Cardiac muscle cell (in vitro differentiated cells and primary cell): ENCODE data around the gene RALGAPA1. TPM values are rescaled to one million over a fixed set of nuclear protein-coding genes. Genes with fewer than 3 reads are reported as not detected.
A peak's percentile ranks its signal among the peaks of the same experiment; 100 is the strongest.
"Not testable (repeated sequence)": the region's sequence is repeated elsewhere in the genome, so short reads cannot be mapped to it uniquely, and the experiment has no call there.

Experiments
- DNase-seq, 2 donors: peaks; one replicate each; pipeline versions ENCODE4 v3.0.0 to v3.0.0-alpha.2; 2010 to 2017; ENCODE audit warnings: low read depth in 1 of 2, low spot score in 1 of 2
- H3K27ac ChIP-seq: fragments of 200-600 bp; sonication (generic); 2 replicates; pipeline ENCODE4 v1.5.1; 2016
- H3K27me3 ChIP-seq: fragments of 200-600 bp; sonication (generic); 2 replicates; pipeline ENCODE4 v1.6.0; 2016; ENCODE audit warnings: control low read depth
- H3K36me3 ChIP-seq: fragments of 200-600 bp; sonication (generic); 2 replicates; pipeline ENCODE4 v1.5.1; 2016; ENCODE audit warnings: control low read depth
- H3K4me1 ChIP-seq: fragments of 200-600 bp; sonication (generic); 2 replicates; pipeline ENCODE4 v1.8.1; 2017; ENCODE audit warnings: low read depth, mild to moderate bottlenecking, mixed run types
- H3K4me3 ChIP-seq: fragments of 200-600 bp; sonication (generic); 2 replicates; pipeline ENCODE4 v1.5.1; 2016; ENCODE audit warnings: mild to moderate bottlenecking
- H3K9me3 ChIP-seq: fragments of 200-600 bp; sonication (generic); 2 replicates; pipeline ENCODE4 v1.5.1; 2017; ENCODE audit warnings: low read depth, mild to moderate bottlenecking, control low read depth
- CTCF ChIP-seq: IDR thresholded peaks from 2 replicates; pipeline ENCODE4 v1.5.1; 2012; ENCODE audit warnings: low read depth, mild to moderate bottlenecking, low read length
- polyA plus RNA-seq: library from polyadenylated mRNA; unstranded; fragments of >200 nt; fragmentation: Nextera tagmentation; extraction: Ambion mirVana; gene quantifications from 2 replicates; pipeline ENCODE4 v1.2.1, GENCODE V29; 2016
- total RNA-seq: library from RNA; depleted of rRNA; stranded (reverse); fragments of >200 nt; gene quantifications from 2 replicates; pipeline ENCODE4 v1.2.3, GENCODE V29; 2016

The RALGAPA1 gene
- total and polyA plus RNA-seq, 2 experiments from 2014 or later = 28.1 to 31.5 TPM

GRCh38 chr14:35829449-35829848 lies 20.4 kb upstream of the RALGAPA1 start:
- peaks cover 24% of the 10 kb centered on the region for H3K36me3 ChIP-seq
- no peak overlapping the region for H3K4me3 ChIP-seq
- peak in 1 of 2 donors; percentile 16 for DNase-seq
- H3K27ac ChIP-seq = no peak overlapping the region
- H3K9me3 ChIP-seq = no peaks in the 10 kb centered on the region
- H3K4me1 ChIP-seq = peaks cover 6% of the 10 kb centered on the region
- TF ChIP-seq CTCF = no peak
- H3K27me3 ChIP-seq = no peaks in the 10 kb centered on the region

GRCh38 chr14:35827678-35828472 lies 18.8 kb upstream of the RALGAPA1 start:
- no peak overlapping the region for H3K27ac ChIP-seq
- peak overlapping the region; percentile 71 for H3K4me3 ChIP-seq
- peaks cover 3% of the 10 kb centered on the region for H3K4me1 ChIP-seq
- peaks cover 13% of the 10 kb centered on the region for H3K36me3 ChIP-seq
- DNase-seq = no peak
- no peak for TF ChIP-seq CTCF
- H3K9me3 ChIP-seq = no peaks in the 10 kb centered on the region
- no peaks in the 10 kb centered on the region for H3K27me3 ChIP-seq

- TF ChIP-seq CTCF = no peak
- H3K4me3 ChIP-seq = peak overlapping the region; percentile 71
- H3K4me1 ChIP-seq = peaks cover 3% of the 10 kb centered on the region
- peaks cover 9% of the 10 kb centered on the region for H3K36me3 ChIP-seq
- H3K9me3 ChIP-seq = no peaks in the 10 kb centered on the region
- peak overlapping the region; percentile 95 for H3K27ac ChIP-seq
- no peak for DNase-seq
- no peaks in the 10 kb centered on the region for H3K27me3 ChIP-seq
Observed at GRCh38 chr14:35826952-35827416, 17.9 kb upstream of the RALGAPA1 start.

- H3K27me3 ChIP-seq = no peaks in the 10 kb centered on the region
- DNase-seq = peak; percentile 99 to 100
- no peak for TF ChIP-seq CTCF
- H3K36me3 ChIP-seq = peaks cover 3% of the 10 kb centered on the region
- H3K4me1 ChIP-seq = peaks cover 3% of the 10 kb centered on the region
- H3K9me3 ChIP-seq = no peaks in the 10 kb centered on the region
- peak within 1 kb of the TSS; percentile 95 for H3K27ac ChIP-seq
- H3K4me3 ChIP-seq = peak within 1 kb of the TSS; percentile 71
Observed at GRCh38 chr14:35826218-35826951, 17.3 kb upstream of the RALGAPA1 start, which contains the start of gene BRMS1L. Gene BRMS1L, plus strand, starts transcription at chr14:35826338. Its CDS starts 179 bp downstream, at chr14:35826517.

GRCh38 chr14:35825968-35826217 lies 16.8 kb upstream of the RALGAPA1 start:
- H3K27me3 ChIP-seq = no peaks in the 10 kb centered on the region
- peak overlapping the region; percentile 71 for H3K4me3 ChIP-seq
- H3K36me3 ChIP-seq = no peaks in the 10 kb centered on the region
- peak overlapping the region; percentile 58 for H3K27ac ChIP-seq
- peaks cover 3% of the 10 kb centered on the region for H3K4me1 ChIP-seq
- DNase-seq = no peak
- no peaks in the 10 kb centered on the region for H3K9me3 ChIP-seq
- TF ChIP-seq CTCF = no peak

GRCh38 chr14:35824446-35825165 lies 15.5 kb upstream of the RALGAPA1 start:
- not testable (repeated sequence) for H3K4me1 ChIP-seq, H3K27ac ChIP-seq, DNase-seq

More at GRCh38 chr14:35824446-35825165, 15.5 kb upstream of the RALGAPA1 start:
- not testable (repeated sequence) for H3K27me3 ChIP-seq, H3K9me3 ChIP-seq, H3K4me3 ChIP-seq, H3K36me3 ChIP-seq
